ENCODE data around the gene PRRC2B.

GRCh38 chr9:131398204-131398603 lies 4.3 kb downstream of the PRRC2B start:
- TF ChIP-seq YY1 (IDR thresholded peaks at IDR 0.05; ENCODE audit: insufficient read depth, insufficient read length): no peak
- TF ChIP-seq ZNF274 (IDR thresholded peaks at IDR 0.05; ENCODE audit: low read depth, low read length): no peak
- no peak for TF ChIP-seq SUZ12 (IDR thresholded peaks at IDR 0.05; ENCODE audit: extremely low read depth, insufficient read depth, insufficient read length)
